ENCODE results near the gene MAP4K2.

DNA sequence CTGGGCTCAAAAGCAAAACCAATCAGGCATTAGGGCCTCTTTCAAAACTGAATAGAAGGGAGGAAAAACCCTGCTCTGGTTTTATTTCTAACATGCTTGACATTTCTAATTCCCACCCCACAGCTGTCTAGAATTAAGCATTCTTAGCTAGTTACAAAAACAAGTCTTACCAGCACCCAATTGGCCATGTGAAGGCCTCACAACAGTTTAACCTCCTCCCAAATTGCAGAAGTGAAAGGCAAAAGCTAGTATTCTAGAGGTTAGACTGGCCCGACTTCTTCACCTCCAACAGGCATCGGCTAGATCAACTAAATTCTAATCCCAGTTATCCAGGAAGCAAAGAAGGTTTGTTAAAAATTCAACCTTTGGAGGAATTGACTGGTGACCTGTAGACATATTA, 31.2 kb downstream of the MAP4K2 start:
- TF ChIP-seq SP4 (IDR thresholded peaks at IDR 0.05; ENCODE audit: low read length), result no peak
- TF ChIP-seq TAF1 (IDR thresholded peaks at IDR 0.05; ENCODE audit: low read depth, low read length), result no peak
- no peak for TF ChIP-seq EP300 (IDR thresholded peaks at IDR 0.05; ENCODE audit: borderline replicate concordance in 1 of 2, low read depth in 2 of 2, low read length in 2 of 2)

Measured in H1 (cell line).